ENCODE measurements around the gene RECK. TPM values are rescaled to one million over a fixed set of nuclear protein-coding genes. Genes with fewer than 3 reads are reported as not detected.

Gene RECK
- total RNA-seq, 5 donors from 2014 or later (not counting 1 experiment from before 2014, with no cell fraction given) = 8.9 to 11.4 (median 9.9) TPM

DNA sequence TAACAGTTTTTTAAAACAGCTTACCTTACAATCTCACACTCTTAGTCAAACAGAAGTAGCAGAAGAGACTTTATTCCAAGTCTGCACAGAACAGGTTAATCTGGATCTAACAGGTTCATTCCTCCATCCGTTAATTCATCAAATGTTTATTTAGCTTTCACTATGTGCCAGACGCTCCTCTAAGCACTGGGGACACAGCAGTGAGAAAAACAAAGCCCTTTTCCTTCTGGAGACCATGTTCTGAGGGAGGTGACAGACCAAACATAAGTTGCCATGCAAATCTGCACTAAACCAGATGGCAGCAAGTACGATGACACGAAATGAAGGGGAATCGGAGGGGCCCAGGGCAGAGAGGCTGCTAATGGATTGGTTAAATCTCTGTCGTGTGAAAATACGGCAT, 82.8 kb downstream of the RECK start:
- H3K9me3 ChIP-seq = no peaks in the 10 kb centered on the region
- no peaks in the 10 kb centered on the region for H3K27me3 ChIP-seq (replicated peaks in 1 of 2; ENCODE audit: control insufficient read depth in 2 of 2, extremely low read depth in 1 of 2, insufficient read depth in 2 of 2, low read length in 1 of 2)
- DNase-seq (no peak), ATAC-seq (replicated peaks in 1 of 4) (no peak)
- Mint-ChIP-seq H3K4me1 (peaks cover 0 to under 1% (median 0%) of the 10 kb centered on the region in 3 donors), H3K36me3 (peaks cover 26% of the 10 kb centered on the region), H3K9me3 (no peaks in the 10 kb centered on the region), H3K4me3 (no peak overlapping the region), H3K27me3 (no peaks in the 10 kb centered on the region), H3K27ac (no peak overlapping the region)
- CTCF ChIA-PET = interaction anchor here in 1 of 2 donors (0.6 kb wide), 2 partner anchors 12 to 204 kb away, joined by 3 to 4 read pairs; no protein-coding TSS in a partner anchor
- H3K27ac ChIP-seq (ENCODE audit: low read length) = no peak overlapping the region
- H3K4me3 ChIP-seq (ENCODE audit: control insufficient read depth in 1 of 2, extremely low read depth in 1 of 2, low read length in 1 of 2) = no peak overlapping the region
- H3K4me1 ChIP-seq (ENCODE audit: control insufficient read depth in 1 of 2, extremely low read depth in 1 of 2, insufficient read depth in 2 of 2, low read length in 2 of 2) = no peaks in the 10 kb centered on the region
- 100% methylated on average over 3 of the region's 7 CpGs for WGBS (ENCODE audit: insufficient coverage)
- POLR2A ChIA-PET = interaction anchor here in 1 of 2 donors (0.8 kb wide), 1 partner anchor 11 kb away, joined by 3 read pairs; no protein-coding TSS in a partner anchor
- peaks cover 6 to 8% of the 10 kb centered on the region in 2 donors for H3K36me3 ChIP-seq (ENCODE audit: control insufficient read depth in 2 of 2, extremely low read depth in 1 of 2, insufficient read depth in 1 of 2, low read length in 1 of 2)

DNA sequence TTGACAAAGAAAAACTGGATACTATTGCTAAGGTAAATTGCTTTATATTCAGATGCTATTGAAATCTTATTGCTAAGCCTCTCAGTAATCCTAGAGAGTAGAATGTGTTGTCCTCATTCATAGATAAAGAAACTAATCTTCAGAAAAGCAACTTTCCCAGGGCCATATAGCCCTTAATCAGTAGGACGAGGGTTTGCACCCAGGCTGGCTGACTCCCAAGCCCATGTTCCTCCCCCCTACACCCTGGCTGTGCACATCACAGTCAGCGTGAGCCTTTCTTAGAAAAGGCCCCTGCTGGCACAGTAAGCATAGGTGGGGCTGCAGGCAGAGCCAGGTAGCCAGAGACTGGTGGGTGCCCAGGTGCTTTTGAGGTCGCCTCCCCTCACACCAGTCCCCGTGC, 84.0 kb downstream of the RECK start:
- Mint-ChIP-seq H3K27me3 (no peaks in the 10 kb centered on the region), H3K4me3 (no peak overlapping the region), H3K9me3 (no peaks in the 10 kb centered on the region), H3K36me3 (peaks cover 26% of the 10 kb centered on the region), H3K27ac (no peak overlapping the region), H3K4me1 (peaks cover 8 to 13% (median 8%) of the 10 kb centered on the region in 3 donors)
- 100% methylated on average over 1 of the region's 4 CpGs for WGBS (ENCODE audit: insufficient coverage)
- Histone ChIP-seq H3K4me1 (ENCODE audit: control insufficient read depth in 1 of 2, extremely low read depth in 1 of 2, insufficient read depth in 2 of 2, low read length in 2 of 2) (peaks cover 0 to 5% of the 10 kb centered on the region in 2 experiments), H3K4me3 (ENCODE audit: control insufficient read depth in 1 of 2, extremely low read depth in 1 of 2, low read length in 1 of 2) (no peak overlapping the region), H3K9me3 (no peaks in the 10 kb centered on the region), H3K36me3 (ENCODE audit: control insufficient read depth in 2 of 2, extremely low read depth in 1 of 2, insufficient read depth in 1 of 2, low read length in 1 of 2) (peaks cover 6 to 8% of the 10 kb centered on the region in 2 donors), H3K27ac (ENCODE audit: low read length) (no peak overlapping the region), H3K27me3 (replicated peaks in 1 of 2; ENCODE audit: control insufficient read depth in 2 of 2, extremely low read depth in 1 of 2, insufficient read depth in 2 of 2, low read length in 1 of 2) (no peaks in the 10 kb centered on the region)
- POLR2A ChIA-PET = no interaction called here
- DNase-seq (no peak), ATAC-seq (replicated peaks in 1 of 4) (no peak)
- CTCF ChIA-PET = no interaction called here

DNA sequence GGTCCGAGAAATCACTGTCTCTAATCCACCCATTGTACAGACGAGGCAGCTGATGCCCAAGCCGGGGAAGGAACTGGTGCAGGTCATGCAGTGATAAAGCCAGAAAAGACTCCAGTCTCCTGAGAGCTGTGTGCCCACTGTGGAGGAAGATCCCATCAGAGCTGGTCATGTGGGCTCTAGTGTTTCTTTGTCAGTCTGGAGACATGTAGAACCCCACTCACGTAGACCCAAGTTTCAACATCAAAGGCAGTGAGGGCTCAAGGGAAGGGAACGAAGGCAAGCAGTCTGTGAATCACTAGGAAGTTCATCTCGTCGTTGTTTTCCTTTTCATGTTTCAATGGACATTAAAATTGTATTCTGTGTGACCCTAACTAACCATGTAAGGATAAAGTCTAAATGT, 85.3 kb downstream of the RECK start:
- no peak overlapping the region for H3K27ac ChIP-seq (ENCODE audit: low read length)
- peak overlapping the region in 1 of 2 donors; percentile 12 for H3K27ac Mint-ChIP-seq
- no CpG with 5 or more reads among the region's 7 CpGs for WGBS (ENCODE audit: insufficient coverage)

DNA sequence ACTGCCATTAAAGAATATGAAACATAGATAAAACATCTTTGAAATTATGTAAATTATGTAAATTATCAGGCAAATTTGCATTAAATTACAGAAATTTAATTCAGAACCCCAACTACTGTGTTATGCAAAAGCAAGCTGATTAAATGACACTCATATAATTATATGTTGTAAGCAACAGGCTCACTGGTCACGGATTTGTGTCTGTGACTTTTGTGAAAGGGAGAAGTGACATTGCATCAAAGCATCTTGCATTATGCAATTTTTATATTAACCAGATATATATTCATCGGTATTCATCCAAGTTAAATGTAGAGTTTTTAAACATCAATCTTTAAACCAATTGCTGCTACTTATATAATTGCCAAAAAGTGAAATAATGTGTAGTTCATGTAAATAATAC, 86.8 kb downstream of the RECK start:
- Mint-ChIP-seq H3K27ac (no peak overlapping the region), H3K9me3 (no peaks in the 10 kb centered on the region), H3K4me3 (no peak overlapping the region), H3K36me3 (peaks cover 22% of the 10 kb centered on the region), H3K27me3 (no peaks in the 10 kb centered on the region), H3K4me1 (peaks cover 27 to 35% (median 34%) of the 10 kb centered on the region in 3 donors)
- no peak overlapping the region for H3K4me3 ChIP-seq (ENCODE audit: control insufficient read depth in 1 of 2, extremely low read depth in 1 of 2, low read length in 1 of 2)
- ATAC-seq (replicated peaks in 1 of 4) (no peak), DNase-seq (no peak)
- WGBS (ENCODE audit: insufficient coverage) = no CpG with 5 or more reads among the region's 2 CpGs
- no peaks in the 10 kb centered on the region for H3K27me3 ChIP-seq (replicated peaks in 1 of 2; ENCODE audit: control insufficient read depth in 2 of 2, extremely low read depth in 1 of 2, insufficient read depth in 2 of 2, low read length in 1 of 2)
- POLR2A ChIA-PET = no interaction called here
- H3K36me3 ChIP-seq (ENCODE audit: control insufficient read depth in 2 of 2, extremely low read depth in 1 of 2, insufficient read depth in 1 of 2, low read length in 1 of 2) = peaks cover 6% of the 10 kb centered on the region in 2 donors
- H3K27ac ChIP-seq (ENCODE audit: low read length) = no peak overlapping the region
- H3K9me3 ChIP-seq = no peaks in the 10 kb centered on the region
- CTCF ChIA-PET = interaction anchor here in 1 of 2 donors (1.6 kb wide), 1 partner anchor 20 kb away, joined by 5 read pairs; no protein-coding TSS in a partner anchor
- H3K4me1 ChIP-seq (ENCODE audit: control insufficient read depth in 1 of 2, extremely low read depth in 1 of 2, insufficient read depth in 2 of 2, low read length in 2 of 2) = peaks cover 0 to 21% of the 10 kb centered on the region in 2 experiments

More for the DNA sequence above, 85.3 kb downstream of the RECK start:
- Histone ChIP-seq H3K4me1 (ENCODE audit: control insufficient read depth in 1 of 2, extremely low read depth in 1 of 2, insufficient read depth in 2 of 2, low read length in 2 of 2) (peaks cover 0 to 5% of the 10 kb centered on the region in 2 experiments), H3K27me3 (replicated peaks in 1 of 2; ENCODE audit: control insufficient read depth in 2 of 2, extremely low read depth in 1 of 2, insufficient read depth in 2 of 2, low read length in 1 of 2) (no peaks in the 10 kb centered on the region), H3K36me3 (ENCODE audit: control insufficient read depth in 2 of 2, extremely low read depth in 1 of 2, insufficient read depth in 1 of 2, low read length in 1 of 2) (peaks cover 6 to 8% of the 10 kb centered on the region in 2 donors), H3K4me3 (ENCODE audit: control insufficient read depth in 1 of 2, extremely low read depth in 1 of 2, low read length in 1 of 2) (no peak overlapping the region), H3K9me3 (no peaks in the 10 kb centered on the region)
- Mint-ChIP-seq H3K9me3 (no peaks in the 10 kb centered on the region), H3K4me3 (no peak overlapping the region), H3K4me1 (peaks cover 11 to 20% (median 19%) of the 10 kb centered on the region in 3 donors), H3K27me3 (no peaks in the 10 kb centered on the region), H3K36me3 (peaks cover 26% of the 10 kb centered on the region)
- ATAC-seq (replicated peaks in 1 of 4) = no peak
- no peak for DNase-seq
- CTCF ChIA-PET = interaction anchor here in 1 of 2 donors (0.5 kb wide), 1 partner anchor 20 kb away, joined by 4 read pairs; no protein-coding TSS in a partner anchor
- POLR2A ChIA-PET = no interaction called here

DNA sequence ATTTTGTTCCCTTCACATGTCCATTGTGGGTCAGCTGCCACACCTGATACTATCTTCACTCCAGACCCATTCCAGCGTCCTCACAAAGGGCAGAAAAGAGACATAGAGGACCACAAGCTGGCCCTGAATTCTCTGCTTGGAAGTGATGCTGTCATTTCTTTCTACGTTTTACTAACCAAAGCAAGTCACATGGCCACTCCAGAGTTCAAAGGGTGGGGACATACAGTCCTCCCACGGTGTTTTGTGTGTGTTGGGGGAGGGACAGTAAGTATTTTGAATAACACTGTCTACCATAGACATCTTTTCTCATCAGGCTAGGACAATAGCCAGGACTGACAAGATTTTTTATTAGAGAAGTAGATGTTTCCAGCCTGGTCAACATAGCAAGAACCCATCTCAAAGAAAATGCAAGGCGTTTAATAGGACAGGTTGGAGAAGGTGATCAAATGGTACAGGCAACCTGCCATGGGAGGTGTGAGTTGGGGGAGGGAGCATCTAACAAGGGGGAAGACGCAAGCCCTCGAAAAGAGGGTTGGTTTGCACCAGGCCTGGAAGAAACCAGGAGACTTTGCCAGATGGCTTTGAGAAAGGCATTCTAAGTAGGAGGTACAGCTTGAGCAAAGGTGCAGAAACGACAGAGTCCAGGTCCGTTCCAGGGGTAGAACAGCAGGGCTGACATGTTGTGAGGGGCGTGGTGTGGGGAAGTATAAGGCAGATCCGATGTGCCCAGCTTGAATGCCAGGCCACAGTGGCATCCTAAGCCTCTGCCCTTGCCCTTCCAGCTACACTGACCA, 88.5 kb downstream of the RECK start:
- ATAC-seq (replicated peaks in 1 of 4) = peak in 1 of 4 experiments; percentile 39
- no peaks in the 10 kb centered on the region for H3K27me3 ChIP-seq (replicated peaks in 1 of 2; ENCODE audit: control insufficient read depth in 2 of 2, extremely low read depth in 1 of 2, insufficient read depth in 2 of 2, low read length in 1 of 2)
- H3K36me3 ChIP-seq (ENCODE audit: control insufficient read depth in 2 of 2, extremely low read depth in 1 of 2, insufficient read depth in 1 of 2, low read length in 1 of 2) = peaks cover 6% of the 10 kb centered on the region in 2 donors
- Mint-ChIP-seq H3K27ac (peak overlapping the region; percentile 64 to 73), H3K27me3 (no peaks in the 10 kb centered on the region), H3K4me1 (peaks cover 27 to 36% (median 35%) of the 10 kb centered on the region in 3 donors), H3K4me3 (no peak overlapping the region), H3K9me3 (no peaks in the 10 kb centered on the region), H3K36me3 (peaks cover 15% of the 10 kb centered on the region)
- no peak overlapping the region for H3K4me3 ChIP-seq (ENCODE audit: control insufficient read depth in 1 of 2, extremely low read depth in 1 of 2, low read length in 1 of 2)
- H3K4me1 ChIP-seq (ENCODE audit: control insufficient read depth in 1 of 2, extremely low read depth in 1 of 2, insufficient read depth in 2 of 2, low read length in 2 of 2) = peaks cover 0 to 21% of the 10 kb centered on the region in 2 experiments
- DNase-seq = no peak
- CTCF ChIA-PET = interaction anchor here (1.0 to 1.8 kb wide), 4 partner anchors 20 to 42 kb away, joined by 4 to 5 read pairs (median 4); no protein-coding TSS in a partner anchor
- 98% methylated on average over 6 of the region's 10 CpGs for WGBS (ENCODE audit: insufficient coverage)
- H3K27ac ChIP-seq (ENCODE audit: low read length) = no peak overlapping the region
- no peaks in the 10 kb centered on the region for H3K9me3 ChIP-seq
- POLR2A ChIA-PET = interaction anchor here (0.6 kb wide), 2 partner anchors 8 to 64 kb away, joined by 3 read pairs; no protein-coding TSS in a partner anchor

DNA sequence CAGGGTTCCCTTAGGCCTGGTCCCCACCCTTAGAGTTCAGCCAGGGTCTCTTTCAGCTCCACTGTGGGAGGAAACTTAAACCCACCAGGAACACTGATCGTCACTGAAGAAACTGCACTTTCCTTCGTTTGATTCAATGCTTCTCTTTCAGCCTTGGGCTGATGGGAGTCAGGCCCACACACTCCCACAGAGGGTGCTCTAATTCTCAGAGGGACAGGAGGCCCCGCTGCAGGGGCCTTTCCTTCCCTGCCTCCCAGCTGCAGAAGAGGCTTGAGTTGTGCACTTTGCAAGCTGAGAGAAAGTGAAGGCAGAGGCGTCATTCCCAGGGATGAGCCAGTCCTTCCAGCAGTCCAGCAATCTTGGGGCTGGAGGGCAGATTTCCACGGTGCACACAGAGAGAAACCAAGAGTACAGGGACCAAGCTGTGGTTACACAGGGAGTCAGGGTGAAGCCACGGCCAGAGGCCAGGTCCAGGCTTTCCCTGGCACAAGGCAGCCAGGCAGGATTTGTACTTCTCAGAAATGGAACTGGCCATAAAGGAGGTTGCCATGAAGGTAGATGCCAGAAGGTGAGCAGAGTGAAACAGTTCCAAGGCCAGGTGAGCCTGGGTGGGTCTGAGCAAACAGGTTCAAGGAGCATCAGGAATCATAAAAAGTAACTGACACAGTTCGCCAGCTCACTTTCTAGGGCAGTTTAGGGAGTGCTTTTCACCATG, 89.5 kb downstream of the RECK start:
- DNase-seq (no peak), ATAC-seq (replicated peaks in 1 of 4) (no peak)
- ChIA-PET POLR2A (no interaction called here), CTCF (interaction anchor here (1.1 to 1.8 kb wide), 2 partner anchors 20 to 21 kb away, joined by 4 to 5 read pairs; no protein-coding TSS in a partner anchor)
- H3K4me1 Mint-ChIP-seq = peaks cover 27 to 36% (median 35%) of the 10 kb centered on the region in 3 donors
- Histone ChIP-seq H3K9me3 (no peaks in the 10 kb centered on the region), H3K4me1 (ENCODE audit: control insufficient read depth in 1 of 2, extremely low read depth in 1 of 2, insufficient read depth in 2 of 2, low read length in 2 of 2) (peaks cover 0 to 21% of the 10 kb centered on the region in 2 experiments), H3K27ac (ENCODE audit: low read length) (no peak overlapping the region), H3K36me3 (ENCODE audit: control insufficient read depth in 2 of 2, extremely low read depth in 1 of 2, insufficient read depth in 1 of 2, low read length in 1 of 2) (peaks cover 6% of the 10 kb centered on the region in 2 donors), H3K4me3 (ENCODE audit: control insufficient read depth in 1 of 2, extremely low read depth in 1 of 2, low read length in 1 of 2) (no peak overlapping the region), H3K27me3 (replicated peaks in 1 of 2; ENCODE audit: control insufficient read depth in 2 of 2, extremely low read depth in 1 of 2, insufficient read depth in 2 of 2, low read length in 1 of 2) (no peaks in the 10 kb centered on the region)
- H3K27me3 Mint-ChIP-seq = no peaks in the 10 kb centered on the region
- peaks cover 15% of the 10 kb centered on the region for H3K36me3 Mint-ChIP-seq
- no peaks in the 10 kb centered on the region for H3K9me3 Mint-ChIP-seq
- no peak overlapping the region for H3K4me3 Mint-ChIP-seq
- 85% methylated on average over 4 of the region's 7 CpGs for WGBS (ENCODE audit: insufficient coverage)
- peak overlapping the region; percentile 23 to 64 for H3K27ac Mint-ChIP-seq

Measured in T-cell (primary cell).